ENCODE data around the gene P2RY10.

The P2RY10 gene

DNA sequence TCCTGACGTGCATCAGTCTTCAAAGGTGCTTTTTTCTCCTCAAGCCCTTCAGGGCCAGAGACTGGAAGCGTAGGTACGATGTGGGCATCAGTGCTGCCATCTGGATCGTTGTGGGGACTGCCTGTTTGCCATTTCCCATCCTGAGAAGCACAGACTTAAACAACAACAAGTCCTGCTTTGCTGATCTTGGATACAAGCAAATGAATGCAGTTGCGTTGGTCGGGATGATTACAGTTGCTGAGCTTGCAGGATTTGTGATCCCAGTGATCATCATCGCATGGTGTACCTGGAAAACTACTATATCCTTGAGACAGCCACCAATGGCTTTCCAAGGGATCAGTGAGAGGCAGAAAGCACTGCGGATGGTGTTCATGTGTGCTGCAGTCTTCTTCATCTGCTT lies 15.7 kb downstream of the P2RY10 start:
- TF ChIP-seq EGR1 (IDR thresholded peaks at IDR 0.05) (no peak), TCF12 (IDR thresholded peaks at IDR 0.05; ENCODE audit: low read depth) (no peak), RAD21 (IDR thresholded peaks at IDR 0.05; ENCODE audit: low read depth) (no peak), ZBTB7A (IDR thresholded peaks at IDR 0.05; ENCODE audit: low read depth) (no peak), CREB1 (IDR thresholded peaks at IDR 0.05; ENCODE audit: low read depth) (no peak), NFIC (IDR thresholded peaks at IDR 0.05) (no peak), YY1 (IDR thresholded peaks at IDR 0.05; ENCODE audit: low read depth) (no peak), FOXM1 (IDR thresholded peaks at IDR 0.05; ENCODE audit: borderline replicate concordance, low read depth) (no peak), MAX (IDR thresholded peaks at IDR 0.05) (no peak), REST (IDR thresholded peaks at IDR 0.05; ENCODE audit: low read depth) (no peak), CEBPB (IDR thresholded peaks at IDR 0.05) (no peak), EP300 (IDR thresholded peaks at IDR 0.05; ENCODE audit: borderline replicate concordance) (no peak), TAF1 (IDR thresholded peaks at IDR 0.05; ENCODE audit: low read depth) (no peak), TEAD4 (IDR thresholded peaks at IDR 0.05) (no peak)
- TF ChIP-seq, protein P1, sequence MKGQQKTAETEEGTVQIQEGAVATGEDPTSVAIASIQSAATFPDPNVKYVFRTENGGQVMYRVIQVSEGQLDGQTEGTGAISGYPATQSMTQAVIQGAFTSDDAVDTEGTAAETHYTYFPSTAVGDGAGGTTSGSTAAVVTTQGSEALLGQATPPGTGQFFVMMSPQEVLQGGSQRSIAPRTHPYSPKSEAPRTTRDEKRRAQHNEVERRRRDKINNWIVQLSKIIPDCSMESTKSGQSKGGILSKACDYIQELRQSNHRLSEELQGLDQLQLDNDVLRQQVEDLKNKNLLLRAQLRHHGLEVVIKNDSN (IDR thresholded peaks at IDR 0.05) = no peak

DNA sequence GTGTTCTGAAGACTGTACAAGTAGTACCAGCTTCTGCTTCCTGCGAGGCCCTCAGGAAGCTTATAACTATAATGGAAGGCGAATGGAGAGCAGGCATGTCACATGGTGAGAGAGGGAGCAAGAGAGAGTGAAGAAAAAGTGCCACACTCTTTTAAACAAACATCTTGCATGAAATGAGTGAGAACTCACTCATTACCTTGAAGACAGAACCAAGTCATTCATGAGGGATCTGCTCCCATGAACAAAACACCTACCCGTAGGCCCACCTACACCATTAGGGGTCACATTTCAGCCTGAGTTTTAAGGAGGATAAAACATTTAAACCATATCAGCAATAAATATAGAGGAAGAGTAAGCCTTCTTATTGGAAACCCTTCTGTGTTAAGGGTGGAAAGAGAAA lies 19.4 kb downstream of the P2RY10 start:
- TF ChIP-seq NFIC (IDR thresholded peaks at IDR 0.05) (no peak), RAD21 (IDR thresholded peaks at IDR 0.05; ENCODE audit: low read depth) (no peak), EGR1 (IDR thresholded peaks at IDR 0.05) (no peak), CREB1 (IDR thresholded peaks at IDR 0.05; ENCODE audit: low read depth) (no peak), CEBPB (IDR thresholded peaks at IDR 0.05) (no peak), TAF1 (IDR thresholded peaks at IDR 0.05; ENCODE audit: low read depth) (no peak), FOXM1 (IDR thresholded peaks at IDR 0.05; ENCODE audit: borderline replicate concordance, low read depth) (no peak), TEAD4 (IDR thresholded peaks at IDR 0.05) (no peak), MAX (IDR thresholded peaks at IDR 0.05) (no peak), TCF12 (IDR thresholded peaks at IDR 0.05; ENCODE audit: low read depth) (no peak), ZBTB7A (IDR thresholded peaks at IDR 0.05; ENCODE audit: low read depth) (no peak), EP300 (IDR thresholded peaks at IDR 0.05; ENCODE audit: borderline replicate concordance) (no peak), YY1 (IDR thresholded peaks at IDR 0.05; ENCODE audit: low read depth) (no peak), REST (IDR thresholded peaks at IDR 0.05; ENCODE audit: low read depth) (no peak)
- TF ChIP-seq, protein P1 (IDR thresholded peaks at IDR 0.05) = no peak

- TF ChIP-seq MAX (IDR thresholded peaks at IDR 0.05) (no peak), TEAD4 (IDR thresholded peaks at IDR 0.05) (no peak), EGR1 (IDR thresholded peaks at IDR 0.05) (no peak), ZBTB7A (IDR thresholded peaks at IDR 0.05; ENCODE audit: low read depth) (no peak), NFIC (IDR thresholded peaks at IDR 0.05) (no peak), YY1 (IDR thresholded peaks at IDR 0.05; ENCODE audit: low read depth) (no peak), RAD21 (IDR thresholded peaks at IDR 0.05; ENCODE audit: low read depth) (no peak), TAF1 (IDR thresholded peaks at IDR 0.05; ENCODE audit: low read depth) (no peak), EP300 (IDR thresholded peaks at IDR 0.05; ENCODE audit: borderline replicate concordance) (no peak), TCF12 (IDR thresholded peaks at IDR 0.05; ENCODE audit: low read depth) (no peak), CEBPB (IDR thresholded peaks at IDR 0.05) (no peak), REST (IDR thresholded peaks at IDR 0.05; ENCODE audit: low read depth) (no peak), FOXM1 (IDR thresholded peaks at IDR 0.05; ENCODE audit: borderline replicate concordance, low read depth) (no peak), CREB1 (IDR thresholded peaks at IDR 0.05; ENCODE audit: low read depth) (no peak)
- TF ChIP-seq, protein P1 (IDR thresholded peaks at IDR 0.05) = no peak
Measured at GRCh38 chrX:78979789-78980464, 34.7 kb downstream of the P2RY10 start.

Measured in Ishikawa (cell line).